ENCODE results near the gene TCEAL1.
"Not testable (repeated sequence)": the region's sequence is repeated elsewhere in the genome, so short reads cannot be mapped to it uniquely, and the experiment has no call there.

The TCEAL1 gene

GRCh38 chrX:103637604-103638338 is 9.0 kb downstream of the TCEAL1 start:
- DNase-seq = no peak

- not testable (repeated sequence) for DNase-seq
Measured at GRCh38 chrX:103638479-103639346, 9.9 kb downstream of the TCEAL1 start.

- DNase-seq = no peak
Measured at GRCh38 chrX:103640401-103641155, 11.8 kb downstream of the TCEAL1 start.

GRCh38 chrX:103644125-103644524 is 15.3 kb downstream of the TCEAL1 start:
- DNase-seq = no peak

GRCh38 chrX:103647630-103648029 is 18.9 kb downstream of the TCEAL1 start:
- DNase-seq = no peak

- no peak for DNase-seq
Measured at GRCh38 chrX:103651151-103651773, 22.5 kb downstream of the TCEAL1 start.

- DNase-seq = not testable (repeated sequence)
Measured at GRCh38 chrX:103655230-103656000, 26.6 kb downstream of the TCEAL1 start.

- DNase-seq = no peak
Measured at GRCh38 chrX:103656617-103657016, 27.8 kb downstream of the TCEAL1 start.

- DNase-seq = not testable (repeated sequence)
Measured at GRCh38 chrX:103657066-103657465, 28.3 kb downstream of the TCEAL1 start.

- no peak for DNase-seq
Measured at GRCh38 chrX:103658681-103659433, 30.1 kb downstream of the TCEAL1 start.

GRCh38 chrX:103659460-103659859 is 30.7 kb downstream of the TCEAL1 start:
- not testable (repeated sequence) for DNase-seq

GRCh38 chrX:103663981-103664762 is 35.4 kb downstream of the TCEAL1 start:
- DNase-seq = no peak

- DNase-seq = no peak
Measured at GRCh38 chrX:103666202-103667107, 37.7 kb downstream of the TCEAL1 start.

- no peak for DNase-seq
Measured at GRCh38 chrX:103669745-103670144, 41.0 kb downstream of the TCEAL1 start.

GRCh38 chrX:103674531-103675454 is 46.0 kb downstream of the TCEAL1 start:
- DNase-seq = no peak

- DNase-seq = no peak
Measured at GRCh38 chrX:103678199-103678993, 49.6 kb downstream of the TCEAL1 start.
